Ascending aorta (tissue), 2 donors: Measurements from ENCODE around the gene ARRB1. TPM values are rescaled to one million over a fixed set of nuclear protein-coding genes. Genes with fewer than 3 reads are reported as not detected.
A peak's percentile ranks its signal among the peaks of the same experiment; 100 is the strongest.

Source experiments
- DNase-seq, 2 donors: peaks; one replicate each; pipeline ENCODE4 v3.0.0-alpha.2; 2019; ENCODE audit warnings: low spot score in 2 of 2
- H3K27ac ChIP-seq, 2 donors: fragments of 200-600 bp; sonication (generic); one replicate each; pipeline ENCODE4 v1.5.1; 2016 to 2017; ENCODE audit warnings: mild to moderate bottlenecking in 1 of 2
- H3K27me3 ChIP-seq: fragments of 200-600 bp; sonication (generic); one replicate; pipeline ENCODE4 v1.5.1; 2017
- H3K36me3 ChIP-seq, 2 donors: fragments of 200-600 bp; sonication (generic); one replicate each; pipeline ENCODE4 v1.5.1; 2016
- H3K4me1 ChIP-seq, 2 donors: fragments of 200-600 bp; sonication (generic); one replicate each; pipeline ENCODE4 v1.5.1; 2016 to 2017; ENCODE audit warnings: mild to moderate bottlenecking in 1 of 2
- H3K4me3 ChIP-seq, 2 donors: fragments of 200-600 bp; sonication (generic); one replicate each; pipeline ENCODE4 v1.5.1; 2016 to 2017; ENCODE audit warnings: mild to moderate bottlenecking in 1 of 2
- H3K9me3 ChIP-seq, 2 donors: fragments of 200-600 bp; sonication (generic); one replicate each; pipeline ENCODE4 v1.5.1; 2016
- CTCF ChIP-seq, 3 experiments: fragments of 200-600 bp in 2 of 3; fragments of 450-650 bp in 1 of 3; sonication (generic) in 2 of 3; IDR thresholded peaks; one replicate each; pipeline ENCODE4 v1.5.1; 2016 to 2019; ENCODE audit warnings: antibody characterized with exemption in 3 of 3, mild to moderate bottlenecking in 1 of 3, moderate library complexity in 1 of 3
- intact Hi-C: fragments of 100-400 bp; cut with DNase I; formaldehyde crosslinking; loops from one replicate; pipeline ENCODE4 v1.15.1; 2023
- total RNA-seq: library from RNA; depleted of rRNA; stranded (reverse); fragments of >200 nt; gene quantifications from one replicate; pipeline ENCODE4 v1.1.0, GENCODE V29; 2016

ARRB1 gene
- total RNA-seq, 1 donor from 2014 or later: 78.2 TPM

DNA sequence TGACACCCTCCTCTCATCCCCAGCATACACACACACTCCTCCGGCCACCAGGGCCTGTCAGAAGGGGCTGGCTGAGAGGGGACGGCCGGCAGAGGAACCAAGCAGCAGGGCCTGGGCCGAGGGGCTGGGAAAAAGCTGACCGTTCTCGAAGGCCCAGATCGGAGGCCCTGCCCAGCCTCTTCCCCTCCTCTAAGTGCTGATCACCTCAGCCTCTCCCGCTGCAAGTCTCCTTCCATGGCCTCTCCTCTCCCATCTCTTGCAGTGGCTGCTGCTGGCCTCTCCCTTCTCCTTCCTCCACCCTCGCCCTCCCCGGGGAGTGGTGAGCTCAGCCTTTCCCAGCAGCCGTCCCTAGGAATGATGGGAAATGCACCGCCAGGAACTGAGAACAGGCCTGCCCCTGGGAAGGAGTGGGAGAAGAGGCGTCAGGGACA, 39.6 kb downstream of the ARRB1 start:
- TF ChIP-seq CTCF (IDR thresholded peaks at IDR 0.05): no peak
- peak overlapping the region in 1 of 2 donors; percentile 17 for H3K4me3 ChIP-seq
- peak overlapping the region; percentile 70 to 81 for H3K27ac ChIP-seq
- no peaks in the 10 kb centered on the region for H3K9me3 ChIP-seq
- no peaks in the 10 kb centered on the region for H3K36me3 ChIP-seq
- peak in 1 of 2 donors; percentile 82 for DNase-seq
- no peaks in the 10 kb centered on the region for H3K4me1 ChIP-seq
- H3K27me3 ChIP-seq: no peaks in the 10 kb centered on the region
- intact Hi-C loops: no loop called here

- Histone ChIP-seq H3K36me3 (no peaks in the 10 kb centered on the region), H3K4me1 (no peaks in the 10 kb centered on the region), H3K27ac (no peak overlapping the region), H3K9me3 (no peaks in the 10 kb centered on the region), H3K4me3 (no peak overlapping the region), H3K27me3 (no peaks in the 10 kb centered on the region)
- TF ChIP-seq CTCF (IDR thresholded peaks at IDR 0.05): no peak
- intact Hi-C loops: no loop called here
- no peak for DNase-seq
These were observed 42.5 kb downstream of the ARRB1 start for GRCh38 chr11:75308986-75309385.

DNA sequence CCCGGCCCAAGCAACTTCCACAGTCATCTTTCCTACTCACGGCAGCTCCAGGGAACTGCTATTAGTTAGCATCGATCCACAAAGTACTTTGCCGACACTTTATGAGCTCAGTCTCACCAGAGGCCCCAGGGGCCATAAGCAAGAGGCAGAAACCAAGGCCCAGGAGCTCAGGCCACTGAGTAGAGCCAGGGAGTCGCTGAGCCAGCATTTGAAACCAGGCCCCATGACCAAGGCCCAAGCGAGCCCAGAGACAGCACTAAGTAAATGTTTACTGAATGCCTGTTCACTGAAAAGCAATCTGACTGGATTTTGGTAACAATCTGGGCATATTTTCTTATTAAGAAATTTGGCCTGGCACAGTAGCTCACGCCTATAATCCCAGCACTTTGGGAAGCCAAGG, 43.3 kb downstream of the ARRB1 start:
- H3K36me3 ChIP-seq: no peaks in the 10 kb centered on the region
- TF ChIP-seq CTCF (IDR thresholded peaks at IDR 0.05): no peak
- no peaks in the 10 kb centered on the region for H3K4me1 ChIP-seq
- peak in 1 of 2 donors; percentile 67 for DNase-seq
- peak overlapping the region; percentile 18 to 49 for H3K27ac ChIP-seq
- intact Hi-C loops: no loop called here
- H3K4me3 ChIP-seq: no peak overlapping the region
- no peaks in the 10 kb centered on the region for H3K9me3 ChIP-seq
- H3K27me3 ChIP-seq: no peaks in the 10 kb centered on the region

DNA sequence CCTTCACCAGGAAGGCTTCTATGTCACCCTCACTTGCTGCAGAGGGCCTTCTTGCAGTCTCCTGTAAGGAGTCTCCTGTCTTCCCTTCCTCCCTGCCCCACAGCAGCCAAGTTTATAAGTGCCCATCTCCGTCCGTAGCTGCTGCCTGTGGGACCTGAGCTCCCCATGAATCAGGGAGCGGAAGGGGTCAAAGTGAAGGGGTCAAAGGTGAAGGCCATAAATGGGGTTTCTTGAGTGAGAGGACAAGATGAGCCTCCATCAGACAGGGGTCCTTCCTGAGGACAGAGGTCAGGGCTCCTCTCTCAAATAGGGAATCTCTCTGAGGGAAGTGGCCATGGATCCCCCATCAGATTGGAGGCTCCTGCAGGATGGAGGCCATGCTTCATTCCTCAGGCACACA, 44.4 kb downstream of the ARRB1 start:
- H3K4me1 ChIP-seq: no peaks in the 10 kb centered on the region
- H3K36me3 ChIP-seq: no peaks in the 10 kb centered on the region
- H3K4me3 ChIP-seq: no peak overlapping the region
- DNase-seq: no peak
- intact Hi-C loops: no loop called here
- no peaks in the 10 kb centered on the region for H3K9me3 ChIP-seq
- TF ChIP-seq CTCF (IDR thresholded peaks at IDR 0.05): no peak
- H3K27ac ChIP-seq: peak overlapping the region in 1 of 2 donors; percentile 49
- no peaks in the 10 kb centered on the region for H3K27me3 ChIP-seq

DNA sequence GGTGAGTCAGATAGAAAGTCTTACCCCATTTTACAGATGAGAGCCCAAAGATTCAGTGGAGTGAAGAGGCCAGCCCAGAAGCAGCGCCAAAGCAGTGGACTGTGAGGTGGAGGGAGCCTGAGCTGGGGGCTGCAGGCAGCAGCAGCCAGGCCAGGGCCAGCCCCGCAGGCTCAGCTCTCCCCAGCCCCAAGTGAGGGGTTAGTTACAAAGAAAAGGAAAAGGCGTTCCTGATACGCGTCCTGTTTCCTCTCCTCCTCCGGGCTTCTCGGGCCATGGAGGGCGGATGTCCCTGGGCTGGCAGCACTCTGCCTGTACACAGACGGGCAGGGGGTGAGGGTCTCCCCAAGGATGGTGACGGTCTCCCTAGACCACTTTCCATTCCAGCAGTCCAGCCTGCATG, 44.9 kb downstream of the ARRB1 start:
- Histone ChIP-seq H3K4me3 (no peak overlapping the region), H3K9me3 (no peaks in the 10 kb centered on the region), H3K36me3 (no peaks in the 10 kb centered on the region), H3K27me3 (no peaks in the 10 kb centered on the region), H3K27ac (no peak overlapping the region), H3K4me1 (no peaks in the 10 kb centered on the region)
- intact Hi-C loops: no loop called here
- no peak for TF ChIP-seq CTCF (IDR thresholded peaks at IDR 0.05)
- no peak for DNase-seq

DNA sequence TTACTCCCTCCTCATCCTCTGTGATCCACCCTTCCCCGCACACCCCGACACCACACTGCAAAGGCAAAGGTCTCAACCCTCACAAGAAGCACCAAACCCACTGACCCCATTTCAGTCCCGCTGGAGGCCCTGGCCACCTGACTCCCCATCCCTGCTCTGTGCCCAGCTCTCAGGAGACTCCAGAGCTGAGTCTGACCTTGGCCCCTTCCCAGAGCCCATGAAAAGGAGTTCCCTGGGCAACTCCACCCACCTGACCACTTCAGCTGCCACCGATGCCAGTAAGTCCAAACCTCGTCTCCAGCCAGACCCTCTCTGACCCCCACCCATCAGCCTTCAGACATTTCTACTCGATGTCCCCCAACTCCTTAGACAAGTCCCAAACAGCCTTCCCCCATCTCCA, 45.5 kb downstream of the ARRB1 start:
- intact Hi-C loops: no loop called here
- Histone ChIP-seq H3K4me1 (no peaks in the 10 kb centered on the region), H3K9me3 (no peaks in the 10 kb centered on the region), H3K27ac (no peak overlapping the region), H3K4me3 (no peak overlapping the region), H3K36me3 (no peaks in the 10 kb centered on the region), H3K27me3 (no peaks in the 10 kb centered on the region)
- TF ChIP-seq CTCF (IDR thresholded peaks at IDR 0.05): no peak
- DNase-seq: no peak
